ENCODE data around the gene UCP3. TPM values are rescaled to one million over a fixed set of nuclear protein-coding genes. Genes with fewer than 3 reads are reported as not detected.
A peak's percentile ranks its signal among the peaks of the same experiment; 100 is the strongest.

UCP3 gene
- total and polyA plus RNA-seq, 2 donors (not counting 1 experiment from before 2014, with no cell fraction given) = 8.9 to 11.0 TPM

- no peaks in the 10 kb centered on the region for H3K9me3 Mint-ChIP-seq (ENCODE audit: insufficient read depth)
- Histone ChIP-seq H2AFZ (ENCODE audit: insufficient read depth, low read depth, low read length, poor library complexity, severe bottlenecking) (no peak overlapping the region), H4K20me1 (ENCODE audit: control insufficient read depth, insufficient read depth, low read length, poor library complexity, severe bottlenecking) (peaks cover 56% of the 10 kb centered on the region), H3K4me1 (ENCODE audit: control insufficient read depth in 2 of 2, insufficient read depth in 2 of 2, low read length in 2 of 2) (peaks cover 63 to 78% of the 10 kb centered on the region in 2 donors), H3K9me3 (ENCODE audit: control extremely low read depth in 1 of 3, control insufficient read depth in 2 of 3, insufficient read depth in 1 of 3, low read length in 2 of 3) (no peaks in the 10 kb centered on the region), H3K27me3 (replicated peaks in 1 of 4; ENCODE audit: control extremely low read depth in 1 of 4, control insufficient read depth in 3 of 4, insufficient read depth in 4 of 4, low read length in 3 of 4) (no peaks in the 10 kb centered on the region), H3K36me3 (replicated peaks in 1 of 2; ENCODE audit: control extremely low read depth in 1 of 2, control insufficient read depth in 1 of 2, extremely low read depth in 1 of 2, insufficient read depth in 2 of 2, low read length in 1 of 2) (peaks cover 26 to 62% of the 10 kb centered on the region in 2 experiments), H3K79me2 (ENCODE audit: control insufficient read depth, insufficient read depth, low read length) (peaks cover 65% of the 10 kb centered on the region), H3K27ac (ENCODE audit: low read length in 2 of 2) (peak overlapping the region; percentile 94 to 99), H3K4me2 (replicated peaks; ENCODE audit: low read depth, low read length, poor library complexity, severe bottlenecking) (peak overlapping the region; percentile 96), H3K9ac (ENCODE audit: low read length) (peak overlapping the region; percentile 97), H3K4me3 (ENCODE audit: control extremely low read depth in 1 of 5, extremely low read depth in 1 of 5, insufficient read depth in 1 of 5, low read depth in 2 of 5, low read length in 4 of 5) (peak overlapping the region; percentile 86 to 100 (median 96))
- intact Hi-C loops (cut with micrococcal nuclease) = loop anchor here (1.0 to 5.0 kb wide), 4 partner anchors 15 to 1758 kb away; partner anchors contain the start of gene INPPL1
- H3K4me3 Mint-ChIP-seq = peak overlapping the region; percentile 99
- peak; percentile 95 for DNase-seq
- WGBS (ENCODE audit: insufficient coverage) = 6% methylated on average over 4 of the region's 6 CpGs
- ATAC-seq (ENCODE audit: low read depth) = peak; percentile 59
- peak overlapping the region; percentile 99 for H3K27ac Mint-ChIP-seq
- no peaks in the 10 kb centered on the region for H3K27me3 Mint-ChIP-seq
- ChIA-PET POLR2A (interaction anchor here (0.9 to 8.8 kb wide), 11 partner anchors 10 to 54 kb away, joined by 3 to 155 read pairs (median 21); no protein-coding TSS in a partner anchor), CTCF (interaction anchor here (0.8 to 7.4 kb wide), 15 partner anchors 9 to 191 kb away, joined by 3 to 97 read pairs (median 6); partner anchors contain the start of genes C2CD3 and PPME1)
- TF ChIP-seq, protein P1, sequence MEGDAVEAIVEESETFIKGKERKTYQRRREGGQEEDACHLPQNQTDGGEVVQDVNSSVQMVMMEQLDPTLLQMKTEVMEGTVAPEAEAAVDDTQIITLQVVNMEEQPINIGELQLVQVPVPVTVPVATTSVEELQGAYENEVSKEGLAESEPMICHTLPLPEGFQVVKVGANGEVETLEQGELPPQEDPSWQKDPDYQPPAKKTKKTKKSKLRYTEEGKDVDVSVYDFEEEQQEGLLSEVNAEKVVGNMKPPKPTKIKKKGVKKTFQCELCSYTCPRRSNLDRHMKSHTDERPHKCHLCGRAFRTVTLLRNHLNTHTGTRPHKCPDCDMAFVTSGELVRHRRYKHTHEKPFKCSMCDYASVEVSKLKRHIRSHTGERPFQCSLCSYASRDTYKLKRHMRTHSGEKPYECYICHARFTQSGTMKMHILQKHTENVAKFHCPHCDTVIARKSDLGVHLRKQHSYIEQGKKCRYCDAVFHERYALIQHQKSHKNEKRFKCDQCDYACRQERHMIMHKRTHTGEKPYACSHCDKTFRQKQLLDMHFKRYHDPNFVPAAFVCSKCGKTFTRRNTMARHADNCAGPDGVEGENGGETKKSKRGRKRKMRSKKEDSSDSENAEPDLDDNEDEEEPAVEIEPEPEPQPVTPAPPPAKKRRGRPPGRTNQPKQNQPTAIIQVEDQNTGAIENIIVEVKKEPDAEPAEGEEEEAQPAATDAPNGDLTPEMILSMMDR (IDR thresholded peaks at IDR 0.05) = no peak
- no peak for TF ChIP-seq EZH2 (IDR thresholded peaks at IDR 0.05; ENCODE audit: borderline replicate concordance, insufficient read depth, low read depth, low read length, poor library complexity, severe bottlenecking)
- H3K4me1 Mint-ChIP-seq = peaks cover 76% of the 10 kb centered on the region
Observed at GRCh38 chr11:73980001-73980961, 28.6 kb downstream of the UCP3 start.

Data from B cell (primary cell).